Transverse colon (tissue), 4 donors: ENCODE data around the gene AP4B1.

Source experiments
- CTCF ChIP-seq, 5 experiments: fragments of 200-600 bp in 3 of 5; fragments of 450-650 bp in 2 of 5; sonication (generic) in 3 of 5; IDR thresholded peaks; 1 replicate in 2 of 5; 2 replicates in 3 of 5; pipeline ENCODE4 v1.5.1; 2016 to 2017; ENCODE audit warnings: antibody characterized with exemption in 5 of 5, inconsistent platforms in 3 of 5, mild to moderate bottlenecking in 2 of 5, moderate library complexity in 1 of 5
- EP300 ChIP-seq: sonication (generic); formaldehyde crosslinking; IDR thresholded peaks from one replicate; pipeline ENCODE4 v1.6.1; 2017; ENCODE audit warnings: antibody characterized with exemption, low read depth
- POLR2A ChIP-seq: fragments of 450-650 bp; IDR thresholded peaks from one replicate; pipeline ENCODE4 v1.6.1; 2016; ENCODE audit warnings: antibody characterized with exemption, mild to moderate bottlenecking, moderate library complexity
- POLR2AphosphoS5 ChIP-seq, 3 donors: sonication (generic); formaldehyde crosslinking; IDR thresholded peaks; one replicate each; pipeline ENCODE4 v1.6.1; 2016; ENCODE audit warnings: antibody characterized with exemption in 3 of 3

- no peak for TF ChIP-seq CTCF (IDR thresholded peaks at IDR 0.05)
- TF ChIP-seq POLR2AphosphoS5 (IDR thresholded peaks at IDR 0.05): no peak
- no peak for TF ChIP-seq POLR2A
- no peak for TF ChIP-seq EP300
Observed at GRCh38 chr1:113912594-113913311, 8.2 kb upstream of the AP4B1 start.
